DMS53 (cell line): ENCODE measurements around the gene CACNA2D2.
A peak's percentile ranks its signal among the peaks of the same experiment; 100 is the strongest.

Source experiments
- DNase-seq: peaks from one replicate; lab custom pipeline; 2025; lab: John Stamatoyannopoulos, UW

CACNA2D2 gene

DNA sequence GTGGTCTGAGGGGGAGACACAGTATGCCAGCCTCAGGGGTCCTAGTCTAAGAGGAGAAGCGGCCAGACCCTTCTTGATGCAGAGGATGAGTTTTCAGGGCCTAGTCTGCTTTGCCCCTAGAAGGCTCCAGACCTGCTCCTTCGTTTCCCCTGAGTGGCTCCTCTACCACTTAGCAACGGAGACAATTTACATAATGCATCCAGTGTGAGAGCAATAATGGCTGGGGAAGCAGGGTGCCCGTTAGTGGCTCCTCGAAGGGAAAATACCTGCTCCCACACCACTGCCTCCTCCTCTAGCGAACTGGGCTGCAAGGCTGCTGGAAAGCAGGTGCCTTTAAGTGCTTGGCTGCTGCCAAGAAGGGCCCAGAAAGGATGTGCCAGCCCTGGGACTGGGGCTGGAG lies 38.9 kb downstream of the CACNA2D2 start:
- DNase-seq, result no peak

DNA sequence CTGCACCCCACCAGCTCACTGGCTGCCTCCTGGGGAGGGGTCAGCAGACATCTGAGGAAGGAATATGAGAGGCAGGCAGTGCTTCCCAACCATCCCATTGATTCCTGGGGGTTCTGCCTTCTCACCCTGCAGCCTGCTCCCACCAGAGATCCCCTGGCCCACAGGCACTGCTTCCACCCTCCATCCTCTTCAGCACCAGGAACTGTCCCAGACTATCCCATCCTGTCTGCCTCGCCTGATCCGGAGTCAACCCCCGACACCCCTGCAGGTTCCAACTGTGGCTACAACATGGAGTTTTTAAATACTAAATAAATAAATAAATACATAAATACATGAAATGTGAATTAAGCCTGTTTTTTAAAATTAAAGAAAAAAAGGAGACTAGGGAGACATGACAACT lies 43.6 kb downstream of the CACNA2D2 start:
- DNase-seq, result no peak

DNA sequence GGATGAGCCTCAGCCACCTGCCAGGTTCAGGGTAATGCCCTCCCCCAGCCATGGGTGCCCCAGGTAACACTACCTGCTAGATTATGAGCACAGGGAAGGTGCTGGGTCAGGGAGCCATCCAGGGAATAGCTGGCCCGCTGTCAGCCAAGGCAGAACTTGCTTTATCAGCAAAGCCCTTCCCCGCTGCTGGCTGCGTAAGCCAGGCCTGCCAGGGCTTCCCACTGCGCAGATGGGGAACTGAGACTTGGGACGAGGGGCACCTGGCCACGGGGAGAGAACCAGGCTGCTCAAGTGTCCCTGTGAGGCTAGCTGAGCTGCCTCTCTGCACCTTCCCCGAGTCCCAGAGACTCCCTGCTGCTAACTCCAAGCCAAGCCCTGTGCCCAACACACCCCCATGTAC lies 45.4 kb downstream of the CACNA2D2 start:
- no peak for DNase-seq

DNA sequence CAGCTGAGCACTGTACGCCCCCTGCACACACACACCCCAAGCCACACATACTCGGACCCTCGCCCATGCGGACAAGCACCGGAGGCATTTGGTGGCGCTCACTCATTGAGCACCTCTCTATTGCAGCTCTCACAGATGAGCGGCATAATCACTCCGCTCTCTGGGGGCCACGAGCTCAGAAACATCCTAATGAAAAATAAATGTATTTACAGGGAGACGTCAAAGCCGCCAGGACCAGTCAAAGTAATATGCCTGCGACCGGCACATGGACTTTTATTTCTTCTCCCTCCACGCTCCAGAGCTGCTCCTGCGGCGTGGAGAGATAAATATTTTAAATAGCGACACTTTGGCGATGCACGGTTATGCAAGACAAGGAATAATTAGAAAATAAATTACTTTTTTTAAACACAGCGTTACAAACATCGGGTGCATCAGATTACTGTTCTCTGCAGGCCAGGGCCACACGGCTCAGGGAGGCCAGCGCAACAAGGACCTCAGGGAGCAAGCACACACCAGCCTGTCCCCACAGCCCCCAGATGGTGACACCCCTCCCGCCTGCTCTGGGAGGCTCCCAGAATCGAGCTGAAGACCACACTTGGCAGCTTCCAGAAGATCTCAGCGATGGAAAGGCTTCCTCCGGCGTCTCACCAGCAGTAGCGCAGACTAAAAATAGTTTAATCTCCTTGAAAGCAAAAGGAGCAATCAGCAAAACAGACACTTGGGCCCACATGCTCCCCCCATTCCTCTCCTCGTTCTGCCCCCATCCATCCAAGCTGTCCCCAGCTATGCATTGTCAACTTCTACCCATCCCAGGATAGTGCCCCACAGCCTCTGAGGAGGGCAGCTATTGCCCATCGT lies 48.0 kb downstream of the CACNA2D2 start:
- DNase-seq, result no peak

DNA sequence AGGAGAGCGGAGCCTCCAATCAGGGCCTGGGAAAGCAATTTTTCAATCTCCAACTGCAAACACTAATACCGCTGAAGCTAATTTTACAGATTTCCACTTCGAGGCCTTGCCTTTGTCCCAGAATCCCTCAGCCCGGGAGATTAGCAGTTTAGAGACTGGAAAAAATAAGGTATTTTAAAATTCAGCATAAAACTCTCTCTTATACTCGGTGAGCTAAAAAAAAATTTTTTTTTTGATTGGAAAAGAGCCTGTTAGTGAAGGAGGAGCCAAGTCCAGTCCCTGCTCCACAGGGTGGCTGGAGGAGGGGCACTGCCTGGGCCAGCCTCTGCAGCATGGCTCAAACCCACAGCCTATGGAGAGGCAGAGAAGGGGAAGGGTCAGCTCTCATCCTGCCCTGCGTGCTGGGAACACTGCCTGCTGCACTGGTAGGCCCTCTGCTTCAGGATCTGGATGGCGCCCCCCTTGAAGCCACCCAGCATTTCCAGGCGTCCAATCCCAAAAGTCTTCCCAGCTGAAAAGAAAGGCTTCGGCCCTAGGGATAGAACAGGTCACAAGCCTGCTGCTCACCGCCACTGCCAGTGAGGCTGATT lies 48.9 kb downstream of the CACNA2D2 start:
- no peak for DNase-seq

DNA sequence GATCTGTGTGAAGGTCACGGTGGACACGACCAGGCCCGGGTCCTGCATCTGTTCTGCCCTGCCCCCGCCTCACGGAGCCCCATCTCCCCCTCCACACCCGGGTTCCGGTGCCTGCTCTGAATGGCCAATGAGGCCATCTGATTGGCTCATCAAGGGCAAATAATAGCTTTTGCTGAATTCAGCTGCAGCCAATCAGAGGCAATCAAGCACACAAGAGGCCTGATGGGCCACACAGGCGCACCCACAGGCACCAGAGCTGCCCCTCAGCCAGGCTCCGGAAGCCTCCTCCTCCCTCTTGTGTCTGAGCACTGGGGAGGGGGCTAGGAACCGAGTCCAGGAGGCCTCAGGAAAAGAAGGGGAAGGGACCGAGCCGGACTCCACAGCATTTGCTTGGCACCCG lies 49.5 kb downstream of the CACNA2D2 start:
- no peak for DNase-seq

DNA sequence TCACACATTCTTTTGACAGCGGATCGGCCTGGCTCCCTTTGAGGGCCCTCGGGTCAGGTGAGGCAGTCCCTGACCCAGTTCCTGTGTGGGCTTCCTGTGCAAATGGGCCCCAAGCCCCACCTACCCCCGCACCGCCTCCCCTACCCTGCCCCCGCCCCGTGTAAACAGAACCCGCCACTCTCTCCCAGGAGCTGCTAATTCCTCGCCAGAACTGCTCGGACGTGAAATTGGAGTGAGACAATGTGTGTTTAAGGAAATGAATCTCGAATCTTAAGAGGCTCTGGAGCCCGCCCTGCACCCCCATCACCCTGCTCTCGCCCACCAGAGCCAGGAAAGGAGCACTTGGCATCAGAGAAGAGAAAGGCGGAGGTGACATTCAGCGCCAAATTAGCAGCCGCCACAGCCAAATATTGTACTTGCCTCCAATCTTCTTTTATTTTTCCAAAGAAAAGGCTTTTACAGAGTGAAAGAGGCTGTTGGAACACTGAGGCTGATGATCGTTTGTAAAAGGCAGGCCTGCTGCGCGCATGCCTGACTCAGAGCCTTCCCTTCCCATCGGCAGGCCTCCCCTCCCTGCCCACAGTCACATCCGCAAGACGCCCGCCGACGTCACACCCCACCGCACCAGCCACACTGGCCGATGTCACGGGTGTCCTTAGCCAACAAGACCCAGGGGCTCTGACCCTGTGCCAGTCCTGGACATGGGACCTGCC lies 53.1 kb downstream of the CACNA2D2 start:
- peak; percentile 59 for DNase-seq

DNA sequence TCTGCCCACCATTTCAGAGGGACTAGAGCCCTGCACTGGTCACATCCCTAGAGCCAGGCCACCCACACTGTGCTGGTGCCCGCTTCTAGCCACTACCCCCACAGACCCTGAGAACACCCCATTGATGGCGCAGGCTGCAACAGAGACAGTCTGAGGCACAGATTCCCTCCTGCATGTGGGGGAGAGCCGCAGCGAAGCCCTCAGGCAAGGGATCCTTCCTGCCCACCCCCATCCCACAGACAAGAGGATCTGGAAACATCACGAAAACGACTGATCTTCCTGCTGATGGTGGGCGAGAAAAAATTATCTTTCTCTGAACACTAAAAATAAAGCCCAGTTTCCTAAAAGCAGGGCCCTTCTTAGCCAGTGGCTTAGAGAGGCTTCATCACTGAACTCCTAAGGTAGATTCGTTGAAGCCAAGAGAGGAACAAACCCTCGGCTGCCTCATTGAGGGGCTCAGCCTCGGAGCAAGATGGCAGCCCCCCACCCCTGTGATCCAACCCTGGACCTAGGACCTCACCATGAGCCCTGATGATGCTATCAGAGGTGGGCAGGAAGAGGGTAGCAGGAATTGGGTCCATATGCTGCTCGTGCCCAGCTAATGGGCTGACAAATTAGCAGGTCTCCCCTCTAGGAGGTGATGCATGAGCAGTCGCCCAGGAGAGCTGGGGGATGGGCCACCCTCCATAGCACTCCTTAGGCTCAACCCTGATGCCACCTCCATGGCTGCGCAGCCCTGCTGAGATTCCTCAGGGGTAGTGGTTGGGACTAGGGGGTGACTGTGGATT lies 54.5 kb downstream of the CACNA2D2 start:
- no peak for DNase-seq

DNA sequence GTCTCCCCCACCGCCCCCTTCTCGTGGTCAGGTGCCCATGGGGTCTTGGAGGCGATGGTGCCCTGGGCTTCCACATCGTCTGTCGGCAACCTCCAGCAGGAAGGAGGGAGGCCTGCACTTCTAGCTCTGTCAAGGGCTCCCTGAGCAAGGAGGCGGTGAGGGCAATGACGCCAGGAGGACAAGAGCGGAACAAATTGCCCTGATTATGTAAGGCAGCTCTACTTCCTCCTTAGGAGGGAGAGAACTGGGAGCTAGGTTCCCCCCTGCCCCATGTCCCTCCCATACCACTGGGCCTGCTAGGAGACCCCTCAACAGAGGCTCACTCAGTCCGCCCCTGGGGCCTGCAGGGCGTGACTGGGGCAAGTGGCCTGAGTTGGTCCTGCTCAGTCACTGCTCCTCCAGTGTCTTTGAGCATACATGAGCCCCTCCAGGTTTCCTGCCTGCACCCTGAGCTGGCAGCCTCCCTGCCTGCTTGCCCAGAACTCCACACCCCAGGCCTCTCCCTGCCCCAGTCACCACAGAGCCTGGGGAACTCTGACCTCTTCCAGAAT lies 56.1 kb downstream of the CACNA2D2 start:
- DNase-seq, result no peak

DNA sequence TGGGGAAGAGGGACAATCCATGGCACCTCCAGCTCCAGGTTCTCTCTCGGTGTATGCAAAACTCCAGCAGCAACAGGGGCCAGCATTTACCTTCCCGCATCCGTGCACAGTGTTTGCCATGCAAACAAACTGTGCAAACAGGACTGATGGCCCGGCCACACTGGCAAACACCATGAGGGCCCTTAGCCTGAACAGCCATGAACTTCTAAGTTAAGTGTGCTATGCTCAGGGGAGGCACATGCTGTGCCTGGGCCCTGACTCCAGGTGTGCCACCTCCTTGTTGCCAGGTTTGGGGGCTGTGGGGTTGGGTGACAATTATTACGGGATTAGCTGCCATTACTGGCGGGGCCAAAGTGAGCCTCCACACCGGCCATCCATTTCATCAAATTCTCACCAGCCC lies 57.5 kb downstream of the CACNA2D2 start:
- DNase-seq, result peak; percentile 90

DNA sequence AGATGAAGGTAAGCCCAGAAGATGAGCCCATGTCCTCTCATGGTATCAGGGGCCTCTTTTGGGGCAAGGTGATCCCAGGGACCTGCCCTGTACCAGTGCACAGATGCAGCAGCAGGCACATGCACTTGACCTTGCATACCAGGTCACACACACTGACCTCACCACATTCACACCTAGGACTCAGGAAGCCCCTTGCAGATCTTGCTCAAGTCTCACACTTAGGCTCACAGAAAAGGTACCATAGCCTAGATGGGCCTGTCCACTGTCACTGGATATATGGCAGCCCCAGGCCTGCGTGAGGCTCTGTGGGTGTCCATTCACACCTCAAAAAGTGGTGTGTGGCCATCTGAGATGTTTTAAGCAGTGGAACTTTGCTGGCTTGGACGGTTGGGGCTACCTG lies 58.7 kb downstream of the CACNA2D2 start:
- DNase-seq, result no peak

DNA sequence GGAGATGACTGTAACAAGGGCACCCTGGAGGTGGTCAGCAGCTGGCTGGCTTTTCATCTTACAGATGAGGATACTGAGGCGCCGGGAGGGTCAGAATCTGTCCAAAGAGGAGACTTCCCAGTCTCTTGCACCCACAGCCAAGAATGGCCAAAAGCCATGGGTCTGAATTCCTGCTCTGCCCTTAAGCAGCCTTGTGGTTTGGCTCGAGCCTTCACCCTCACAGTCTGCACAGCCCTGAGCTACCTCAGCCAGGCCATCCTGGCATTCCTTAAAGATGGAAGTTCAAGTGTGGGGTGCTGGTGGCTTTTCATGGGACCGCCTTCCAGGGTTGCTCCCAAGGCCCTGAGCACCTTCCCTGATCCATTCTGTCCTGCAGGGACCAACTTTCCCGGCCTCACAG lies 59.2 kb downstream of the CACNA2D2 start:
- no peak for DNase-seq

DNA sequence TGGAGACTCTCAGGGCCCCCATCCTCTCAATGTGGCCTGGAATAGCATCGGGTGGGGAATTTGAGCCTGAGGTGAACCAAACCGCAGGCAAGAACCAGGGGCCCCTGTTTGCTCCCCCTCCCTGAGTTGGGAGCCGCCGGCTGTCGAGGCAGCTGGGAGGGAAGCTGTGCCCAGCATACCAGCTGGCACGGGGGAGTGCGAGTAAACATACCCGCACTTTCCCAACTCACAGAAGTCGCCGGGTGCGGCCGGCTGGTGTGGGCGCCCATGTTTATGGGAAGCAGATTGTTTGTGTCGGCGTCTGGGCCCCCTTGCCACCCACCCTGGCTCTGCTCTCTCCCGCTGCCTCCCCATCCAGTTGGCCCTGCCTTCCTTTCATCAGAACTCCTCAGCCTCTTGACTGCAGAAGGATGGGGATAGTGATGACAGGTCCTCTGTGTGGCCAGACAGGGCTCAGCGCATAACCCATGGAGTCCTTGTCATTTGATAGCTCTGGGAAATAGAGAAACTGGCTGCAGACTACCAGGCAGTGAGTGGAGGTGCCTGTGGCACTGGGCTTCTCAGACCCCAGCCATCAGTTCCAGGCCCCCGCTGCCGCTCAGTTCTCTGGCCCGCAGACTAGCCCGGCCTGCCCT lies 60.4 kb downstream of the CACNA2D2 start:
- no peak for DNase-seq

DNA sequence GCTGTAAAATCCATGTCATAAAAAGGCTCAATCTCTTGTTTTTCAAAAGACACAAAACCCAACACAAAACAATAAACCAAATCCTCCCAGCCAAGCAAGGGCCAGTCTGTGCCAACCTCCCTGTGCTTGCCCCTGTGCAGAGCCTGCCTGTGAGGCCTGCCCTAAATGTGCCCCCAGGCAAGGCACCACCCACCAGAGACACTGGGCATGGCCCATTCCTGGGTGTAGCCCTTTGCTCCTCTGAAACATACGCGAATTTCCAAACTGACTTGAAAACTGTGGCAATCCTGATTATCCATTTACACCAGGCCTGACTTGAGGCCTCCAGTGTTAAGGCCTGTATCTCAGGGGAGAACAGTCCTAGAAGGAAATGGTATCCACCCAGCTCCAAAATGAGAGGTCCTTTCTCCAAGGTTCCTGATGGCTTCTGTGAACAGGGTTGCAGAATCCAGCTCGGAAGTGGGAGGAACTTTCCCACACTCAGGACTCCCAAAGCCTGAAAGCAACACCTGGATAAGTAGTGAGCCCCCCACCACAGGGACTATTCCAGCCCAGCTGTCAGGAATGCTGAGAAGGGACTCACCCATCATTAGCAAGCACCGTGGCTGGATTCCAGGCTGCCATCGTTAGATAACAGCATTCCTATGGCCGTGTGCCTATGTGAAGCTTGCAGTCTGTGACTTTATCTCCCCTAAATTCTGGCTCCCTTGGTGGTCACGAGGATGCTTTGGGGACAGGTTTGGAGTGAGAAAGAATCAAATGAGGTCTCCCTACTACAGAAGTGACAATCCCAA lies 61.8 kb downstream of the CACNA2D2 start:
- DNase-seq, result no peak

DNA sequence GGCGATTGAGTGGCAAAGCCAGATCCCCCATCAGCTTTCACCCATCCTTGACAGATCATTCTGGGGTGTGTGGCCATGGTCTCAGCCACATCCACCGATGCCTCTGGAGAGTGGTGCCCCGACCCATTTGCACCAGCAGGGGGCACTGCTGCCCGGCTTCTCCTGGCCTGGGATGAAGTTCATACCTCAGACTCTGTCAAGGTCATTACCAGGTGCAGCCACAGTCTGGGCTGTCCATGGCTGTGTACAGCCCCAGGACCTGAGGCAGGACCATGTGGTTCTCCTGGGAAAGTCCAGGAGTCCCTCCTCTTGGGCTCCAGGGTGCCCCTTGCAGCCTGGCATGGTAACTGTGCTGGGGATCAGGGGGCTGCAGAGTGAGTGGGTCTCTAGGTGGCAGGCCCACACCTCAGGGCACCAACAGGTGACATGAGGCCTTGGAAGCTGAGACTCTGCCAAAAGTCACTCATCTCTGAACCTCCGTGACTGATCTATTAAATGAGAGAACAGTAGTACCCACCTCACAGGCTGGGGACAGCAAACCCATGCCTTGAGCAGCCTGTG lies 67.2 kb downstream of the CACNA2D2 start:
- peak; percentile 59 for DNase-seq

DNA sequence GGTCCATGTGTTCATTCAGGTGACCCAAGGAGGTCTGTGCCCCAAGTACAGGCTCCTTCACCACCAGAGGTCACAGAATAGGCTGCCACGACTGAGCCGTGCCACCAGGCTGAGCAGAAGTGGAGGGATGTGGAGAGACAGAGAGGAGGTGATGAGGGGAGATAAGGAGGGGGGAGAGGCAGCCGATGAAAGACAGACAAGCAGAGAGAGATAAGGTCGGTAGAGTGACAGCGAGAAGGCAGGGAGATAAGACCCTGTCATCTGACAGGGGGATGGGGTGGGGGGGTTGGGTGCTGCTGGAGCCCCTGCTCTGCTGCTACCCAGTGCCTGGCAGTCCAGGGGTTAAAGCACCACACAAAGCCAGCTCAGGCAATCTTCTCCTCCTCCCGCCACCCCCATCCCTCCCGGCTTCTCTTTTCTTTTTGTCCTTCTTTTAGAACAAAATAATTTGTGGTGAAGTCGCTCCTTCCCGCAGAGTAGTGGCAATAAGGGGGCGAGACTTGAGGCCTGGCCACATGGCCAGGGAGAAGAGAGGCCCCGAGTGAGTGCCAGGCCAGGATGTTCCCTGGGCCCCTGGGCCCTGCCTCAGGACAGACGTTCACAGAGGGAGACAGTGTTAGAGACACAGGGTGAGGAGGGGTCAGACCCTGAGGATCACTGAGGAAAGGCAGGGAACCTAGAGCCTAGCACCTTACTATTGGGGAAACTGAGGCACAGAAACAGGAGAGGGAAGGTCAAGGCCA lies 67.9 kb downstream of the CACNA2D2 start:
- no peak for DNase-seq

DNA sequence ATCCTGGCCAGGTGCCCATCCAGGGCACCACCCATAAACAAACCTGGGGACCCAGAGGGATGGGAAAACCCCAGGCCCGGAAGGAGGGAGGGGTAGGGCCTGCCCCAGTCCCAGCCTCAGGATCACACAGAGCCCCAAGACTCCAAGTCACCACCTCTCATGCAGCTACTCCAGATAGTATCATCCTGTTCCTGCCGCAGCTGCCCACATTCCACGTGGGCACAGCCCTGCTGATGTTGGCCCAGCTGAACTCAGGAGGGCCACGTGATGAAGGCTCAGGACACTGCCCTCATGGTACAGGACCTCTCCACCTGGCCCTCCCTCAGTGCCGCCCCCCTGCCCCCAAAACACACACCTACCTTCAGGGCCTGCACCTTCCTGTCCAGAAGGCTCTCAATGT lies 69.5 kb downstream of the CACNA2D2 start:
- DNase-seq, result peak; percentile 20

DNA sequence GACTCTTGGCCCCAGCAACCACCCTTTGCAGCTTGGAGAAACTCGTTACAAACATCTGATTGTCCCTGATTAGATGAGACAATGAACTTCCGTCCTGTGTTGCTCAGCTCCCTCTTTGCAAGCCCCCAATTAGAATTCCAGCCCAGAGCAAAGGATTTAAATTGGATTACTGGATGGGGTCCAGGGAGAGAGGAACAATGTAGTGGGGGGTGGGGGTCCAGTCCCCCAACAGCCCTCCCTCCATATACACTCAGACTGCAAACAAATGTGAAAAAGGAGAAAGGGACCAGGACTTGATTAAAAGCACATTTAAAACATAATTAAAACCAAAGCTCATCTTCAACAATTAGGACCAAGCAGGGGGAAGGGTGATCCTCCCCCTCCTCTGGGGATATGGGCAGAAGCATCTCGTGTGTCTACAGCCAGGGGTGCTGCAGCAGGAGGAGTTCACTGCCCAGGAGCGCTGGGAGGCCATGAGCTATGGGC lies 72.4 kb downstream of the CACNA2D2 start:
- no peak for DNase-seq

DNA sequence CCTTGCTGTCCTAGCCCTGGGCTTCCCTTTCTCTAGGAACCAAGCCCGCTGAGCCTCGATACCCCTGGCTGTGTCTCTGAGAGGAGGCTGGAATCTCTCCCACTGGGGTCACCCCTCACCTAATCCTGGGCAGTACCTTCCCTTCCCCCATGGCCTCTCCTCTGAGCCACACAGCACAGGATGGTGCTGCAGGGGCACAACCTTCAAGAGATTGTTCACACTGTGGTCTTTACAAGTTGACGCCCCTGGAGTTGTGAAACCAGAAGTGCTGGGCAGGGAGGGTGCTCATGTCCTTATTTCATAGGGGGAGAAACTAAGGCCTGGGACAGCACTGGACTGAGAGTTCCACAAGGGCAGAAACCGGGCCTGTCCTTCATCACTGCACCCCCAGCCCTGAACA lies 73.2 kb downstream of the CACNA2D2 start:
- DNase-seq, result no peak
